Right lung (tissue), 5 donors: Measurements from ENCODE around the gene GAK. TPM values are rescaled to one million over a fixed set of nuclear protein-coding genes. Genes with fewer than 3 reads are reported as not detected.

Source experiments
- DNase-seq, 2 donors: peaks; one replicate each; pipeline ENCODE4 v3.0.0-alpha.2; 2013
- polyA plus RNA-seq, 5 donors: library from polyadenylated mRNA; unstranded; fragments of 120-200 nt; gene quantifications; one replicate each; pipeline versions ENCODE4 v1.2.1 to v1.2.3, GENCODE V29; 2013; ENCODE audit warnings: inconsistent platforms in 1 of 5, low replicate concordance in 1 of 5; ENCODE audit not compliant: insufficient read length in 5 of 5, insufficient read depth in 1 of 5

The GAK gene
- polyA plus RNA-seq, 5 donors = 37.5 to 62.9 (median 52.1) TPM

- DNase-seq = no peak
Measured at GRCh38 chr4:854356-854755, 77.8 kb downstream of the GAK start.

- no peak for DNase-seq
Measured at GRCh38 chr4:853416-853781, 78.7 kb downstream of the GAK start.

- DNase-seq = no peak
Measured at GRCh38 chr4:851701-852430, 80.2 kb downstream of the GAK start.

GRCh38 chr4:850323-850945 is 81.7 kb downstream of the GAK start:
- DNase-seq = no peak

GRCh38 chr4:849478-850175 is 82.5 kb downstream of the GAK start:
- DNase-seq = no peak

- no peak for DNase-seq
Measured at GRCh38 chr4:848803-849477, 83.2 kb downstream of the GAK start.

GRCh38 chr4:848307-848691 is 83.8 kb downstream of the GAK start:
- no peak for DNase-seq

GRCh38 chr4:845836-846251 is 86.3 kb downstream of the GAK start:
- DNase-seq = no peak

GRCh38 chr4:845233-845835 is 86.8 kb downstream of the GAK start:
- no peak for DNase-seq

- no peak for DNase-seq
Measured at GRCh38 chr4:844752-845232, 87.3 kb downstream of the GAK start.

- DNase-seq = no peak
Measured at GRCh38 chr4:839675-840443, 92.3 kb downstream of the GAK start.

GRCh38 chr4:837772-838171 is 94.3 kb downstream of the GAK start:
- no peak for DNase-seq

- DNase-seq = no peak
Measured at GRCh38 chr4:836750-837301, 95.3 kb downstream of the GAK start.

GRCh38 chr4:836003-836511 is 96.1 kb downstream of the GAK start:
- DNase-seq = no peak

GRCh38 chr4:835148-836002 is 96.7 kb downstream of the GAK start:
- DNase-seq = peak; percentile 24 to 35

- no peak for DNase-seq
Measured at GRCh38 chr4:834368-835147, 97.6 kb downstream of the GAK start.

GRCh38 chr4:833731-834367 is 98.3 kb downstream of the GAK start:
- DNase-seq = no peak

GRCh38 chr4:833156-833555 is 99.0 kb downstream of the GAK start:
- DNase-seq = no peak
